GM21529 (cell line): ENCODE data around the gene PNMA6F.
"Not testable (repeated sequence)": the region's sequence is repeated elsewhere in the genome, so short reads cannot be mapped to it uniquely, and the experiment has no call there.

Source experiments
- ATAC-seq: cut with Tn5 transposase; IDR thresholded peaks from one replicate; pipeline ENCODE4 v1.9.1; 2021; ENCODE audit not compliant: unreplicated experiment

Gene PNMA6F

GRCh38 chrX:153303276-153304262 is 18.0 kb downstream of the PNMA6F start:
- ATAC-seq: no peak

GRCh38 chrX:153302796-153303195 is 18.8 kb downstream of the PNMA6F start:
- ATAC-seq: no peak

- no peak for ATAC-seq
Observed at GRCh38 chrX:153301746-153302145, 19.8 kb downstream of the PNMA6F start.

GRCh38 chrX:153299855-153300254 is 21.7 kb downstream of the PNMA6F start:
- no peak for ATAC-seq

DNA sequence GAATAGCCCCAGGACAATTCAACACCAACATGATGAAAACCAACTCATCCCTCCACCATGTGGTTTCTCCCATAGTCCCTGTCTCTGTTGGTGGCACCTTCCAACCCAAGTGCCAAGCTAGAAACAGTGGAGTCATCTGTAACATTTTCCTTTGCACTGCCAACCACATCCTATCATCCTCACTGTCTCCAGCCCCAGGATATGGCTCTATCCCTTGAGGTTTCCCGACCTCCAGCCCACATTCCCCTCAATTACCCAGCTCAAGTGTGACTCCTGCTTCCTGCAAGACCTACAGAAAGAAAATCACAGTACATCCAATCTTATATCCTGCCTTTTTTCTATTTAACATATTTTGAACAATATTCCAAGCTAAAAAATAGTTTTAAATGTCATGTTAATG is 24.2 kb downstream of the PNMA6F start:
- ATAC-seq: no peak

DNA sequence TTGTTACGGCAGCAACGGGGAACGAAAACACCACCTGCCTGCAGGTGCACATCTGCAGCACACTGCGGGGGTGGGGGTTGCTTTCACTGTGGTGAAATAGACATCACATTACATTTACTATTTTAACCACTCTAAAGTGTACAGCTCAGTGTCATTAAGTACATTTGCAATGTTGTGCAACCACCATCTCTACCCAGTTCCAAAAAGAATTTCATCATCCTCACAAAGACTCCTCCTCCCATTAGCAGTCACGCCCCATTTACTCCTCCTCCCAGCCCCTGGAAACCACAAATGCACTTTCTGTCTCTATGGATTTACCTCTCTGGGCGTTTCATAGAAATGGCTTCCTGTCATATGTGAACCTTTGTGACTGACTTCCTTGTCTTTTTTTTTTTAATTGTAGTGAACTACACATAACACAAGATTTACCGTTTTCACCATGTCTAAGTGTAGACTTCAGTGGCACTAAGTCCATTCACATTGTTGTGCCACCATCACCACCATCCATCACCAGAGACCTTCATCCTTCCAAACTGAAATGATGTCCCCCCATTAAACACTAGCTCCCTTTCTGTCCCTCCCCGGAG is 28.0 kb downstream of the PNMA6F start:
- ATAC-seq: peak; percentile 79

GRCh38 chrX:153288807-153289206 is 32.8 kb downstream of the PNMA6F start:
- ATAC-seq: not testable (repeated sequence)

DNA sequence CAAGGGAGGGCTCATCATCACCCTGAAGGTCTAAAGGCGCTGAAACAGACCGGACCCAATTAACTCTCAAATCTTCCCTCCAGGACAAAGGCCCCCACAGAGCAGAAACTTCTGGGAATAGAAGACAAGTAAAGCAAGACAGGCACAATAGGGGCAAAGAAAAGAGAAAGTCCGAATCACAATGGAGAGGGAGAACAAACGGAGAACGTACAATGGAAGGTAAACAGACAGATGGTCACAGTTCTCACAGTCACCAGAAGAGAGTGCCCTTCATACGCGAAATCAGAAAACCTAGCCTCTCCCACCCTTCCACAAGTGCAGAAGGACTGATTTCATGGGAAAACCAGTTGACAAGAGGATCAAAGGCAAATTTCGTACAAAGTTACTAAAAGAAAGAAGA is 35.9 kb downstream of the PNMA6F start:
- ATAC-seq: not testable (repeated sequence)

- ATAC-seq: not testable (repeated sequence)
Observed at GRCh38 chrX:153283982-153284381, 37.6 kb downstream of the PNMA6F start.

DNA sequence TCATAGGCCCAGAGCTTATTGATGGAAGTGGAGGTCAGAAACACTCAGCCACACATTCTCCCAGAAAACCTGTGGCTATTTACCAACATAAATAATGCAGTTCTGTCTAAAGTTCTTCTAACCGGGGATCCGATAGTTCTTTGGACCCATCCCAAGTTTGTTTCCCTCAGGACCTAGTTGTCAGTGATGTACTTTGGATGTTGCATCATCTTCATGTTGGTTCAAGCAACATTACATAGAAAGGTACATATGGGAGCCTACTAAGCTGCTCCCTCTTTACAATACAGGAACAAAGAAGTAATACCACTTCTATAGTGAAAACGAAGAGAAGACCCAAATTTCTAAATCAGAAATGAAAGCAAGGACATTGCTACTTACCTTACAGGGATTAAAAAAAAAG is 39.8 kb downstream of the PNMA6F start:
- not testable (repeated sequence) for ATAC-seq

GRCh38 chrX:153279304-153279703 is 42.3 kb downstream of the PNMA6F start:
- ATAC-seq: not testable (repeated sequence)

GRCh38 chrX:153276049-153276448 is 45.5 kb downstream of the PNMA6F start:
- ATAC-seq: not testable (repeated sequence)

- ATAC-seq: not testable (repeated sequence)
Observed at GRCh38 chrX:153275418-153275817, 46.1 kb downstream of the PNMA6F start.

GRCh38 chrX:153272584-153272983 is 49.0 kb downstream of the PNMA6F start:
- not testable (repeated sequence) for ATAC-seq

DNA sequence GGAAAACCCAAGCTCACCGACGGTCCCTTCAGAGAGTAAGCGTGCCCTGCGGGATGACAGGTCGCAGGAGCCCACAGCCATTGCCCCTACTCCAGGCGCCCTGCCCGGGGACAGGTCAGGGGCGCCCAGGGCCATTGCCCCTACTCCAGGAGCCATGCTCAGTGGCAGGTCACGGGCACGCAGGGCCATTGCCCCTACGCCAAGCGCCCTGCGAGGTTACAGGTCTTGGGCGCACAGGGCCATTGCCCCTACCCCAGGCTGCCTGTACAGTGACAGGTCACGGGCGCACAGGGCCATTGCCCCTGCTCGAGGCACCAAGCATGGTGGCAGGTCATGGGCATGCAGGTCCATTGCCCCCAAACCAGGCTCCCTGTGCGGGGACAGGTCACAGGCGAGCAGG is 49.5 kb downstream of the PNMA6F start:
- ATAC-seq: not testable (repeated sequence)
